HCT116 (cell line): ENCODE results near the gene TMEM9. TPM values are rescaled to one million over a fixed set of nuclear protein-coding genes. Genes with fewer than 3 reads are reported as not detected.

Experiments
- ATAC-seq: fragments of 200-7000 bp; cut with Tn5 transposase; 2 replicates; pipeline ENCODE4 v1.9.1; 2020; ENCODE audit warnings: mild to moderate bottlenecking, moderate library complexity
- BruUV-seq: library from RNA; stranded (reverse); fragments of 400-500 nt; replicated peaks from 2 replicates; lab custom pipeline; 2021; lab: Mats Ljungman, UMichigan
- CTCF ChIA-PET: fragments of 300-600 bp; sonication (Branson Sonifier 250); formaldehyde crosslinking; loops from one replicate; lab custom pipeline; 2021; ENCODE audit warnings: antibody characterized with exemption; lab: Charles Lee
- POLR2A ChIA-PET: fragments of 300-600, 350-600 bp; sonication (Branson Sonifier 250); formaldehyde crosslinking; loops from one replicate; lab custom pipeline; 2021; ENCODE audit warnings: antibody characterized with exemption; lab: Charles Lee
- RAD21 ChIA-PET, 2 experiments: fragments of 300-600 bp; sonication (Branson Sonifier 250); formaldehyde crosslinking; loops; one replicate each; lab custom pipeline; 2023; ENCODE audit warnings: low total read pairs in 2 of 2; ENCODE audit not compliant: uncharacterized antibody in 2 of 2, unreplicated experiment in 2 of 2, low non-redundant PET in 1 of 2; lab: Charles Lee
- DNase-seq: peaks from one replicate; pipeline ENCODE4 v3.0.0-alpha.2; 2010; ENCODE audit warnings: low read depth, low spot score
- H2AFZ ChIP-seq: fragments of 200-600 bp; shearing (Covaris generic), sonication (generic); 2 replicates; pipeline ENCODE4 v1.6.1; 2017; ENCODE audit warnings: low read depth, mixed run types, mixed read lengths, antibody characterized with exemption, low read length; ENCODE audit not compliant: poor library complexity, severe bottlenecking
- H3K27ac ChIP-seq: 2 replicates; pipeline ENCODE4 v1.5.1; 2012; ENCODE audit warnings: low read depth, low read length
- H3K27me3 ChIP-seq: fragments of 200-600 bp; sonication (generic); 2 replicates; pipeline ENCODE4 v1.6.1; 2016; ENCODE audit warnings: mixed run types, low read length, mixed read lengths; ENCODE audit not compliant: insufficient read depth
- H3K36me3 ChIP-seq, 2 experiments: fragments of 200-500 bp in 1 of 2; fragments of 200-600 bp in 1 of 2; sonication (Bioruptor generic) in 1 of 2; sonication (generic) in 1 of 2; 2 replicates each; pipeline versions ENCODE4 v1.5.1 to v1.6.1; 2014 to 2016; ENCODE audit warnings: low read length in 2 of 2, inconsistent platforms in 1 of 2, mixed read lengths in 1 of 2, mixed run types in 1 of 2; ENCODE audit not compliant: insufficient read depth in 2 of 2, control insufficient read depth in 1 of 2
- H3K4me1 ChIP-seq, 2 experiments: fragments of 200-600 bp in 1 of 2; sonication (generic) in 1 of 2; 2 replicates each; pipeline versions ENCODE4 v1.5.1 to v1.6.1; 2012 to 2017; ENCODE audit warnings: low read length in 2 of 2, inconsistent platforms in 1 of 2, mild to moderate bottlenecking in 1 of 2, mixed read lengths in 1 of 2, mixed run types in 1 of 2, moderate library complexity in 1 of 2; ENCODE audit not compliant: insufficient read depth in 2 of 2, control insufficient read depth in 1 of 2
- H3K4me2 ChIP-seq: fragments of 200-600 bp; sonication (generic); 2 replicates; pipeline ENCODE4 v1.6.1; 2017; ENCODE audit warnings: mixed run types, low read length, mixed read lengths
- H3K4me3 ChIP-seq, 2 experiments: fragments of 200-600 bp in 1 of 2; sonication (generic) in 1 of 2; replicated peaks in 1 of 2; 2 replicates each; pipeline ENCODE4 v1.5.1; 2011 to 2016; ENCODE audit warnings: low read length in 2 of 2, control low read depth in 1 of 2, low read depth in 1 of 2, mild to moderate bottlenecking in 1 of 2, mixed read lengths in 1 of 2, mixed run types in 1 of 2
- H3K79me2 ChIP-seq: fragments of 200-600 bp; sonication (generic); 2 replicates; pipeline ENCODE4 v1.6.1; 2017; ENCODE audit warnings: mild to moderate bottlenecking, mixed run types, low read length, moderate library complexity, mixed read lengths; ENCODE audit not compliant: insufficient read depth
- H3K9ac ChIP-seq: fragments of 200-600 bp; sonication (generic); 2 replicates; pipeline ENCODE4 v1.6.1; 2016; ENCODE audit warnings: low read length, mixed read lengths
- H3K9me2 ChIP-seq: fragments of 200-600 bp; sonication (generic), shearing (Covaris generic); 2 replicates; pipeline ENCODE4 v1.6.1; 2017; ENCODE audit warnings: mixed run types, mild to moderate bottlenecking, moderate library complexity; ENCODE audit not compliant: insufficient read depth
- H3K9me3 ChIP-seq, 2 experiments: fragments of 200-500 bp in 1 of 2; fragments of 200-600 bp in 1 of 2; sonication (Bioruptor generic) in 1 of 2; sonication (generic) in 1 of 2; 2 replicates each; pipeline ENCODE4 v1.6.1; 2014 to 2017; ENCODE audit warnings: low read length in 2 of 2, mixed read lengths in 2 of 2, inconsistent platforms in 1 of 2, low read depth in 1 of 2, mild to moderate bottlenecking in 1 of 2, mixed run types in 1 of 2, moderate library complexity in 1 of 2; ENCODE audit not compliant: control insufficient read depth in 1 of 2, insufficient read depth in 1 of 2
- H4K20me1 ChIP-seq: fragments of 200-600 bp; sonication (generic), shearing (Covaris generic); 2 replicates; pipeline ENCODE4 v1.6.1; 2017; ENCODE audit warnings: mixed run types, mild to moderate bottlenecking, moderate library complexity; ENCODE audit not compliant: insufficient read depth
- ATF3 ChIP-seq: IDR thresholded peaks from 2 replicates; pipeline ENCODE4 v1.6.1; 2012
- CEBPB ChIP-seq: IDR thresholded peaks from 2 replicates; pipeline ENCODE4 v1.6.1; 2012; ENCODE audit warnings: low read depth
- CTCF ChIP-seq, 3 experiments: fragments of 200-600 bp in 1 of 3; sonication (generic) in 1 of 3; IDR thresholded peaks in 2 of 3; conservative IDR thresholded peaks in 1 of 3; 2 replicates each; pipeline ENCODE4 v1.5.1; 2012 to 2017; ENCODE audit warnings: low read depth in 2 of 3, low read length in 2 of 3, antibody characterized with exemption in 1 of 3, borderline replicate concordance in 1 of 3, control low read depth in 1 of 3, mild to moderate bottlenecking in 1 of 3, mixed read lengths in 1 of 3, mixed run types in 1 of 3, moderate library complexity in 1 of 3; ENCODE audit not compliant: insufficient read depth in 1 of 3
- ELF1 ChIP-seq: IDR thresholded peaks from 2 replicates; pipeline ENCODE4 v1.6.1; 2012; ENCODE audit warnings: low read depth, borderline replicate concordance
- EZH2 ChIP-seq: fragments of 200-600 bp; sonication (generic); IDR thresholded peaks from 2 replicates; pipeline ENCODE4 v1.6.1; 2017; ENCODE audit warnings: antibody characterized with exemption, mixed run types
- EZH2phosphoT487 ChIP-seq: fragments of 200-600 bp; IDR thresholded peaks from 2 replicates; pipeline ENCODE4 v1.6.1; 2018; ENCODE audit warnings: antibody characterized with exemption, borderline replicate concordance
- JUND ChIP-seq: IDR thresholded peaks from 2 replicates; pipeline ENCODE4 v1.6.1; 2012
- POLR2AphosphoS5 ChIP-seq: IDR thresholded peaks from 2 replicates; pipeline ENCODE4 v1.6.1; 2011; ENCODE audit warnings: mild to moderate bottlenecking, low read depth, low read length, moderate library complexity
- REST ChIP-seq: IDR thresholded peaks from 2 replicates; pipeline ENCODE4 v1.6.1; 2012; ENCODE audit warnings: low read depth
- SIN3A ChIP-seq: IDR thresholded peaks from 2 replicates; pipeline ENCODE4 v1.6.1; 2012; ENCODE audit warnings: low read depth
- SP1 ChIP-seq: IDR thresholded peaks from 2 replicates; pipeline ENCODE4 v1.6.1; 2012; ENCODE audit warnings: low read depth
- SRF ChIP-seq: IDR thresholded peaks from 2 replicates; pipeline ENCODE4 v1.6.1; 2012; ENCODE audit warnings: low read depth
- TCF7L2 ChIP-seq: IDR thresholded peaks from 2 replicates; pipeline ENCODE4 v1.7.0; 2011; ENCODE audit warnings: borderline replicate concordance, inconsistent platforms; ENCODE audit not compliant: insufficient read depth, insufficient read length; ENCODE audit errors: extremely low read depth
- YY1 ChIP-seq: IDR thresholded peaks from 2 replicates; pipeline ENCODE4 v1.6.1; 2011; ENCODE audit warnings: low read length, low read depth, moderate library complexity, mild to moderate bottlenecking; ENCODE audit not compliant: insufficient replicate concordance; ENCODE audit errors: extremely low read depth
- ZBTB33 ChIP-seq: IDR thresholded peaks from 2 replicates; pipeline ENCODE4 v1.6.1; 2011; ENCODE audit warnings: mild to moderate bottlenecking, low read length, moderate library complexity; ENCODE audit not compliant: insufficient replicate concordance; ENCODE audit errors: extremely low read depth
- ZFX ChIP-seq: fragments of 450-650 bp; IDR thresholded peaks from 2 replicates; pipeline ENCODE4 v1.6.1; 2017
- ZNF274 ChIP-seq: fragments of 200-500 bp; sonication (Bioruptor generic); IDR thresholded peaks from 2 replicates; pipeline ENCODE4 v1.6.1; 2014; ENCODE audit warnings: mild to moderate bottlenecking, low read depth, low read length, inconsistent platforms
- intact Hi-C: fragments of 100-400 bp; cut with micrococcal nuclease; formaldehyde crosslinking; loops from 2 replicates; pipeline ENCODE4 v1.10.0; 2022
- total RNA-seq: library from RNA; stranded (reverse); gene quantifications from one replicate; pipeline ENCODE4 v1.2.1, GENCODE V29; 2021; ENCODE audit not compliant: unreplicated experiment

TMEM9 gene
- total RNA-seq, 1 experiment from 2014 or later = 66.3 TPM

- H3K9me3 ChIP-seq = no peaks in the 10 kb centered on the region
- H3K4me2 ChIP-seq = peak within 1 kb of the TSS; percentile 85
- no peaks in the 10 kb centered on the region for H4K20me1 ChIP-seq
- peaks cover 17% of the 10 kb centered on the region; the same call in 1 of the 2 replicates for H3K27me3 ChIP-seq
- peak within 1 kb of the TSS; percentile 43 for H3K9ac ChIP-seq
- POLR2A ChIA-PET = interaction anchor here (1.1 kb wide), 1 partner anchor 12 kb away, joined by 3 read pairs; no protein-coding TSS in a partner anchor
- DNase-seq (peak; percentile 72), ATAC-seq (peak; percentile 88)
- H3K27ac ChIP-seq = peak within 1 kb of the TSS; percentile 42; the same call in 1 of the 2 replicates
- CTCF ChIA-PET = interaction anchor here (0.8 to 1.8 kb wide), 8 partner anchors 14 to 221 kb away, joined by 3 to 7 read pairs (median 4); partner anchors contain the start of gene TMEM9
- H3K79me2 ChIP-seq = no peaks in the 10 kb centered on the region
- peaks cover 13 to 30% of the 10 kb centered on the region in 2 experiments for H3K4me1 ChIP-seq
- H3K4me3 ChIP-seq = peak within 1 kb of the TSS; percentile 28 to 55
- RAD21 ChIA-PET = no interaction called here
- intact Hi-C loops = loop anchor here (2.0 kb wide), 1 partner anchor 44 kb away; no protein-coding TSS in a partner anchor
- no TSS peak for BruUV-seq
- H2AFZ ChIP-seq = peak within 1 kb of the TSS; percentile 38
- H3K36me3 ChIP-seq = no peaks in the 10 kb centered on the region
- H3K9me2 ChIP-seq = no peaks in the 10 kb centered on the region
- TF ChIP-seq REST (no peak), CTCF (IDR thresholded peaks at IDR 0.05 in 2 of 3, conservative IDR thresholded peaks at IDR 0.05 in 1 of 3; ENCODE audit: borderline replicate concordance in 1 of 3, insufficient read depth in 1 of 3, low read depth in 2 of 3, low read length in 2 of 3) (peak in 2 of 3 experiments; percentile 39 to 46; a peak in 4 of 6 replicates), POLR2AphosphoS5 (peak; percentile 44; the same call in 1 of the 2 replicates), YY1 (no peak), SP1 (peak; percentile 77), SIN3A (no peak), EZH2phosphoT487 (no peak), ZBTB33 (no peak), CEBPB (no peak), ATF3 (no peak), ZFX (no peak), SRF (no peak), ZNF274 (no peak), JUND (peak; percentile 63), EZH2 (no peak), ELF1 (no peak), TCF7L2 (no peak)
Measured at GRCh38 chr1:201126832-201127754, 27.2 kb downstream of the TMEM9 start, which contains the start of gene ASCL5. TSS of gene ASCL5 (minus strand) at chr1:201127184. CDS start at chr1:201115372, 11,812 bp downstream.
